HG02938 (cell line): ENCODE measurements around the gene FAM161A.
"Not testable (repeated sequence)": the region's sequence is repeated elsewhere in the genome, so short reads cannot be mapped to it uniquely, and the experiment has no call there.

ENCODE experiments used
- ATAC-seq: cut with Tn5 transposase; IDR thresholded peaks from one replicate; pipeline ENCODE4 v1.9.1; 2021; ENCODE audit warnings: mild to moderate bottlenecking, moderate library complexity; ENCODE audit not compliant: unreplicated experiment

FAM161A gene

GRCh38 chr2:61845320-61845719 lies 8.5 kb downstream of the FAM161A start:
- no peak for ATAC-seq

- no peak for ATAC-seq
These were observed 12.6 kb downstream of the FAM161A start for GRCh38 chr2:61841286-61841685.

GRCh38 chr2:61834893-61835292 lies 19.0 kb downstream of the FAM161A start:
- ATAC-seq = no peak

GRCh38 chr2:61833971-61834370 lies 19.9 kb downstream of the FAM161A start:
- ATAC-seq = no peak

- ATAC-seq = no peak
These were observed 21.5 kb downstream of the FAM161A start for GRCh38 chr2:61832183-61832841.

GRCh38 chr2:61822255-61822654 lies 31.6 kb downstream of the FAM161A start:
- no peak for ATAC-seq

GRCh38 chr2:61816480-61817355 lies 37.1 kb downstream of the FAM161A start:
- ATAC-seq = no peak

- ATAC-seq = no peak
These were observed 39.2 kb downstream of the FAM161A start for GRCh38 chr2:61814539-61815160.

GRCh38 chr2:61813314-61813713 lies 40.5 kb downstream of the FAM161A start:
- ATAC-seq = not testable (repeated sequence)

- no peak for ATAC-seq
These were observed 42.0 kb downstream of the FAM161A start for GRCh38 chr2:61811821-61812220.

GRCh38 chr2:61810203-61810602 lies 43.7 kb downstream of the FAM161A start:
- not testable (repeated sequence) for ATAC-seq

- not testable (repeated sequence) for ATAC-seq
These were observed 45.2 kb downstream of the FAM161A start for GRCh38 chr2:61808693-61809092.

GRCh38 chr2:61807036-61807757 lies 46.7 kb downstream of the FAM161A start:
- no peak for ATAC-seq

GRCh38 chr2:61802548-61802947 lies 51.3 kb downstream of the FAM161A start:
- ATAC-seq = no peak

GRCh38 chr2:61799099-61799498 lies 54.8 kb downstream of the FAM161A start:
- no peak for ATAC-seq

GRCh38 chr2:61797446-61797845 lies 56.4 kb downstream of the FAM161A start:
- ATAC-seq = not testable (repeated sequence)

- ATAC-seq = no peak
These were observed 58.5 kb downstream of the FAM161A start for GRCh38 chr2:61795408-61795807.

- ATAC-seq = peak; percentile 93
These were observed 60.4 kb downstream of the FAM161A start for GRCh38 chr2:61793389-61793836.

- ATAC-seq = no peak
These were observed 61.4 kb downstream of the FAM161A start for GRCh38 chr2:61792355-61792890.

- no peak for ATAC-seq
These were observed 63.9 kb downstream of the FAM161A start for GRCh38 chr2:61789807-61790602.
